Measurements from ENCODE around the gene CDC25B. TPM values are rescaled to one million over a fixed set of nuclear protein-coding genes. Genes with fewer than 3 reads are reported as not detected.

Gene CDC25B
- total RNA-seq, 1 donor from 2014 or later: 24.3 TPM

- Mint-ChIP-seq H3K27me3 (no peaks in the 10 kb centered on the region), H3K4me3 (peak overlapping the region; percentile 90), H3K9me3 (no peaks in the 10 kb centered on the region), H3K4me1 (peaks cover 27% of the 10 kb centered on the region), H3K27ac (peak overlapping the region; percentile 50), H3K36me3 (ENCODE audit: low read depth) (peaks cover 5% of the 10 kb centered on the region)
- intact Hi-C loops (cut with micrococcal nuclease): loop anchor here (2.0 to 10.0 kb wide), 5 partner anchors 251 to 719 kb away; partner anchors contain the start of genes ATRN, DDRGK1, ITPA and MRPS26
- ChIA-PET CTCF (interaction anchor here (3.2 to 3.6 kb wide), 2 partner anchors 11 to 13 kb away, joined by 18 to 32 read pairs; no protein-coding TSS in a partner anchor), POLR2A (interaction anchor here (1.5 to 2.7 kb wide), 4 partner anchors 20 to 358 kb away, joined by 3 to 45 read pairs (median 16); partner anchors contain the start of genes AP5S1 and CENPB)
- TF ChIP-seq, protein P1, sequence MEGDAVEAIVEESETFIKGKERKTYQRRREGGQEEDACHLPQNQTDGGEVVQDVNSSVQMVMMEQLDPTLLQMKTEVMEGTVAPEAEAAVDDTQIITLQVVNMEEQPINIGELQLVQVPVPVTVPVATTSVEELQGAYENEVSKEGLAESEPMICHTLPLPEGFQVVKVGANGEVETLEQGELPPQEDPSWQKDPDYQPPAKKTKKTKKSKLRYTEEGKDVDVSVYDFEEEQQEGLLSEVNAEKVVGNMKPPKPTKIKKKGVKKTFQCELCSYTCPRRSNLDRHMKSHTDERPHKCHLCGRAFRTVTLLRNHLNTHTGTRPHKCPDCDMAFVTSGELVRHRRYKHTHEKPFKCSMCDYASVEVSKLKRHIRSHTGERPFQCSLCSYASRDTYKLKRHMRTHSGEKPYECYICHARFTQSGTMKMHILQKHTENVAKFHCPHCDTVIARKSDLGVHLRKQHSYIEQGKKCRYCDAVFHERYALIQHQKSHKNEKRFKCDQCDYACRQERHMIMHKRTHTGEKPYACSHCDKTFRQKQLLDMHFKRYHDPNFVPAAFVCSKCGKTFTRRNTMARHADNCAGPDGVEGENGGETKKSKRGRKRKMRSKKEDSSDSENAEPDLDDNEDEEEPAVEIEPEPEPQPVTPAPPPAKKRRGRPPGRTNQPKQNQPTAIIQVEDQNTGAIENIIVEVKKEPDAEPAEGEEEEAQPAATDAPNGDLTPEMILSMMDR (IDR thresholded peaks at IDR 0.05): no peak
- no peak for ATAC-seq (ENCODE audit: low read depth)
- DNase-seq: no peak
Observed at GRCh38 chr20:3766422-3767109, 29.5 kb upstream of the CDC25B start.

DNA sequence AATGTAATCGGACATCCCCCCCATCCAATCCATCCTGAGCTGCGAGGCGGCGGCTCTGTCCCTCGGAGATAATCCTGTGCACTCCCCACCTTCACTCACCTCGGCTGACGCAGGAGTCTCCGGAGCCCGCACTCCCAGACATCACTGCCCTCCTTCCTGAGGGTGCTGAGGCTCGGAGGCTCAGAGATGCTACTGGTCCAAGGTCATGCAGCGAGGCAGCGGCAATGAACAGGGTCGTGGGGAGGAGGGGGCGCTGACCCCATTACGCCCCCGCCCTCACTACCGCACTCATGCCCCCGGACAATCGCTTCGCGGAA is 29.0 kb upstream of the CDC25B start:
- peak overlapping the region; percentile 90 for H3K4me3 Mint-ChIP-seq
- intact Hi-C loops (cut with micrococcal nuclease): loop anchor here (2.0 to 10.0 kb wide), 5 partner anchors 250 to 720 kb away; partner anchors contain the start of genes ATRN, DDRGK1, ITPA and MRPS26
- ChIA-PET CTCF (interaction anchor here (1.4 to 3.6 kb wide), 4 partner anchors 11 to 22 kb away, joined by 3 to 32 read pairs (median 16); partner anchors contain the start of gene CENPB), POLR2A (interaction anchor here (0.6 to 2.7 kb wide), 10 partner anchors 11 to 1115 kb away, joined by 3 to 45 read pairs (median 6); partner anchors contain the start of genes AP5S1, CDC25B, CENPB and NOP56)
- H3K4me1 Mint-ChIP-seq: peaks cover 26% of the 10 kb centered on the region
- peak overlapping the region; percentile 50 for H3K27ac Mint-ChIP-seq
- TF ChIP-seq, protein P1 (IDR thresholded peaks at IDR 0.05): no peak
- H3K36me3 Mint-ChIP-seq (ENCODE audit: low read depth): peaks cover 1% of the 10 kb centered on the region
- no peaks in the 10 kb centered on the region for H3K27me3 Mint-ChIP-seq
- H3K9me3 Mint-ChIP-seq: no peaks in the 10 kb centered on the region
- DNase-seq (no peak), ATAC-seq (ENCODE audit: low read depth) (no peak)

GRCh38 chr20:3767427-3768341 is 28.4 kb upstream of the CDC25B start, which contains the start of gene ADISSP:
Gene ADISSP (minus strand): TSS chr20:3767753. CDS start chr20:3760100, 7,653 bp downstream.
- TF ChIP-seq, protein P1 (IDR thresholded peaks at IDR 0.05): no peak
- H3K4me3 Mint-ChIP-seq: peak within 1 kb of the TSS; percentile 90
- intact Hi-C loops (cut with micrococcal nuclease): loop anchor here (1.0 to 10.0 kb wide), 14 partner anchors 10 to 720 kb away; partner anchors contain the start of genes AP5S1, ATRN, CENPB and DDRGK1
- H3K27ac Mint-ChIP-seq: peak within 1 kb of the TSS; percentile 94
- peaks cover 26% of the 10 kb centered on the region for H3K4me1 Mint-ChIP-seq
- DNase-seq: peak; percentile 95
- peaks cover 1% of the 10 kb centered on the region for H3K36me3 Mint-ChIP-seq (ENCODE audit: low read depth)
- CTCF ChIA-PET: interaction anchor here (1.3 to 3.6 kb wide), 8 partner anchors 10 to 91 kb away, joined by 3 to 32 read pairs (median 10); partner anchors contain the start of genes AP5S1 and CENPB
- peaks cover 3% of the 10 kb centered on the region for H3K27me3 Mint-ChIP-seq
- H3K9me3 Mint-ChIP-seq: no peaks in the 10 kb centered on the region
- peak; percentile 86 for ATAC-seq (ENCODE audit: low read depth)
- POLR2A ChIA-PET: interaction anchor here (0.6 to 2.7 kb wide), 17 partner anchors 11 to 1116 kb away, joined by 3 to 45 read pairs (median 6); partner anchors contain the start of genes AP5S1, CDC25B, CENPB and NOP56

DNA sequence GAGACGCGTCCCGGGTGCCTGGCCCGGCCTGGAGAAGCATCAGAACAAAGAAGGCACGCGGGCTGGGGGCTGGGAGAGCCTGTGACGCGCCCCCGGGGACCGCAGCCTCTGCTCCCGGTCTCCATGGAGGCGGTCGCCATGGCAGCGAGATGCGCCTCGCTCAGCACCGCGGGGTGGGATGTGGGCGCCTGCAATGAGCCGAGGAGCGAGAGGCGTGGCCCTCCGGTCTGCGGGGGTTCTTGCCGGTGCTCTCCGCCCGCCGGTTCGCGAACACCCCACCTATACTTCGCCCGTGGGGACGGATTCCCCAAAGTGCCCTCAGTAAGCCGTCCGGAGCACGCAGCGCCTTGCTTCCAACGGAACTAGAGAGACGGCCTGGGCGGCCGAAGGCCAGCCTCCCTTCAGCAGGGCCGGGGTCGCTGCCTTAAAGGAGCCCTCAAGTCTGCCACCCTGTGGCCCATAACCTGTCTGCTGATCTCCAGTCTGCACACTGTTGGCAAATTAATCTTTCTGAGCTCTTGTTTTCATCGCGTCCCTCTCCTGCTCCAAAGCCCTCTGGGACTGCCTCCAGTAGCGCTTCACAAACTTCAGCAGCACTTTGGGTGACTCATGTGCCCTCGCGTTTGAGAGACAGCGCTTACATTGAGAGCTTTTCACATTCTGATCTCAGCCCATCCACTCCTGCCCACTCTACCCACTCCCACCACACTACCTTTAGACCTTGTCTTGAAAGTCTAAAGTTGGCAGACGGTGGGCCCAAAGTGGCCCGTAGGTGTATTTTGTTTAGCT is 27.6 kb upstream of the CDC25B start:
- ChIA-PET POLR2A (interaction anchor here (0.5 to 2.7 kb wide), 20 partner anchors 10 to 1116 kb away, joined by 3 to 45 read pairs (median 6); partner anchors contain the start of genes AP5S1, CDC25B, CENPB and NOP56), CTCF (interaction anchor here (1.0 to 3.6 kb wide), 11 partner anchors 10 to 316 kb away, joined by 3 to 32 read pairs (median 5); partner anchors contain the start of genes AP5S1, CENPB and SPEF1)
- peak overlapping the region; percentile 90 for H3K4me3 Mint-ChIP-seq
- TF ChIP-seq, protein P1 (IDR thresholded peaks at IDR 0.05): no peak
- intact Hi-C loops (cut with micrococcal nuclease): loop anchor here (1.0 to 10.0 kb wide), 13 partner anchors 9 to 721 kb away; partner anchors contain the start of genes AP5S1, ATRN, CENPB and DDRGK1
- H3K36me3 Mint-ChIP-seq (ENCODE audit: low read depth): peaks cover 1% of the 10 kb centered on the region
- peak overlapping the region; percentile 94 for H3K27ac Mint-ChIP-seq
- DNase-seq: peak; percentile 80
- peaks cover 26% of the 10 kb centered on the region for H3K4me1 Mint-ChIP-seq
- no peaks in the 10 kb centered on the region for H3K9me3 Mint-ChIP-seq
- ATAC-seq (ENCODE audit: low read depth): peak; percentile 51
- H3K27me3 Mint-ChIP-seq: peaks cover 3% of the 10 kb centered on the region

Measured in activated B cell treated with CpG ODN at 0.5 μM for 24 hours (primary cell).